Epithelial cell of prostate (primary cell): ENCODE measurements around the gene RGS3.
"Not testable (repeated sequence)": the region's sequence is repeated elsewhere in the genome, so short reads cannot be mapped to it uniquely, and the experiment has no call there.

Experiments
- DNase-seq: peaks from one replicate; pipeline ENCODE4 v3.0.0-alpha.2; 2011; ENCODE audit warnings: low read depth, low spot score
- H3K27ac ChIP-seq: fragments of 450-650 bp; 2 replicates; pipeline ENCODE4 v1.5.1; 2017; ENCODE audit warnings: mild to moderate bottlenecking

RGS3 gene

GRCh38 chr9:113463418-113464285, at the start of gene RGS3:
RGS3 (plus strand) TSS chr9:113463727; CDS start chr9:113463803, 76 bp downstream.
- no peak within 1 kb of the TSS for H3K27ac ChIP-seq
- DNase-seq, result no peak

GRCh38 chr9:113416149-113416721, 47.3 kb upstream of the RGS3 start:
- no peak for DNase-seq
- H3K27ac ChIP-seq, result no peak overlapping the region

GRCh38 chr9:113417370-113417769, 46.2 kb upstream of the RGS3 start:
- DNase-seq, result no peak

GRCh38 chr9:113421726-113422125, 41.8 kb upstream of the RGS3 start:
- DNase-seq, result no peak
- no peak overlapping the region for H3K27ac ChIP-seq

More at GRCh38 chr9:113417370-113417769, 46.2 kb upstream of the RGS3 start:
- no peak overlapping the region for H3K27ac ChIP-seq

GRCh38 chr9:113425072-113425471, 38.5 kb upstream of the RGS3 start:
- no peak overlapping the region for H3K27ac ChIP-seq
- no peak for DNase-seq

- no peak overlapping the region for H3K27ac ChIP-seq
- DNase-seq, result no peak
Observed at GRCh38 chr9:113426701-113427100, 36.8 kb upstream of the RGS3 start.

GRCh38 chr9:113427629-113428028, 35.9 kb upstream of the RGS3 start:
- DNase-seq, result no peak
- H3K27ac ChIP-seq, result no peak overlapping the region

- DNase-seq, result no peak
- no peak overlapping the region for H3K27ac ChIP-seq
Observed at GRCh38 chr9:113428062-113428615, 35.4 kb upstream of the RGS3 start.

GRCh38 chr9:113431191-113431590, 32.3 kb upstream of the RGS3 start:
- no peak for DNase-seq
- H3K27ac ChIP-seq, result no peak overlapping the region

GRCh38 chr9:113436728-113437515, 26.6 kb upstream of the RGS3 start:
- no peak for DNase-seq
- no peak overlapping the region for H3K27ac ChIP-seq

GRCh38 chr9:113437716-113438115, 25.8 kb upstream of the RGS3 start:
- H3K27ac ChIP-seq, DNase-seq: not testable (repeated sequence)

GRCh38 chr9:113444736-113445135, 18.8 kb upstream of the RGS3 start:
- H3K27ac ChIP-seq, result no peak overlapping the region
- no peak for DNase-seq

- H3K27ac ChIP-seq, result no peak overlapping the region
- no peak for DNase-seq
Observed at GRCh38 chr9:113446323-113446740, 17.2 kb upstream of the RGS3 start.

- no peak overlapping the region for H3K27ac ChIP-seq
- DNase-seq, result no peak
Observed at GRCh38 chr9:113449376-113449775, 14.2 kb upstream of the RGS3 start.

GRCh38 chr9:113452113-113452605, 11.4 kb upstream of the RGS3 start:
- H3K27ac ChIP-seq, result no peak overlapping the region
- no peak for DNase-seq

GRCh38 chr9:113454914-113455761, 8.4 kb upstream of the RGS3 start:
- no peak for DNase-seq
- H3K27ac ChIP-seq, result no peak overlapping the region

GRCh38 chr9:113456235-113456634, 7.3 kb upstream of the RGS3 start:
- DNase-seq, result no peak
- H3K27ac ChIP-seq, result no peak overlapping the region

- no peak overlapping the region for H3K27ac ChIP-seq
- no peak for DNase-seq
Observed at GRCh38 chr9:113461285-113461684, 2.2 kb upstream of the RGS3 start.

GRCh38 chr9:113461943-113462342, 1.6 kb upstream of the RGS3 start:
- H3K27ac ChIP-seq, result no peak overlapping the region
- DNase-seq, result no peak
